Measurements from ENCODE around the gene UBE2D1.
A peak's percentile ranks its signal among the peaks of the same experiment; 100 is the strongest.

The UBE2D1 gene

GRCh38 chr10:58341422-58341821, 6.6 kb downstream of the UBE2D1 start:
- no peak for DNase-seq

GRCh38 chr10:58341947-58342346, 7.1 kb downstream of the UBE2D1 start:
- no peak for DNase-seq

GRCh38 chr10:58347967-58348366, 13.2 kb downstream of the UBE2D1 start:
- no peak for DNase-seq

GRCh38 chr10:58348571-58349033, 13.8 kb downstream of the UBE2D1 start:
- no peak for DNase-seq

GRCh38 chr10:58350023-58350422, 15.2 kb downstream of the UBE2D1 start:
- DNase-seq: no peak

GRCh38 chr10:58350619-58351323, 16.0 kb downstream of the UBE2D1 start:
- peak; percentile 19 to 60 (median 50) for DNase-seq

GRCh38 chr10:58351616-58352578, 17.1 kb downstream of the UBE2D1 start:
- no peak for DNase-seq

GRCh38 chr10:58352956-58353610, 18.3 kb downstream of the UBE2D1 start:
- DNase-seq: no peak

- no peak for DNase-seq
Measured at GRCh38 chr10:58356756-58357155, 21.9 kb downstream of the UBE2D1 start.

GRCh38 chr10:58358314-58358933, 23.6 kb downstream of the UBE2D1 start:
- DNase-seq: peak in 2 of 4 experiments; percentile 4 to 12

GRCh38 chr10:58358947-58359346, 24.1 kb downstream of the UBE2D1 start:
- no peak for DNase-seq

- DNase-seq: no peak
Measured at GRCh38 chr10:58359541-58359940, 24.7 kb downstream of the UBE2D1 start.

GRCh38 chr10:58360412-58361004, 25.7 kb downstream of the UBE2D1 start:
- peak in 2 of 4 experiments; percentile 4 to 16 for DNase-seq

GRCh38 chr10:58361353-58361752, 26.5 kb downstream of the UBE2D1 start:
- no peak for DNase-seq

- no peak for DNase-seq
Measured at GRCh38 chr10:58362027-58362789, 27.4 kb downstream of the UBE2D1 start.

- peak; percentile 30 to 86 (median 57) for DNase-seq
Measured at GRCh38 chr10:58367069-58367468, 32.3 kb downstream of the UBE2D1 start.

GRCh38 chr10:58371473-58371872, 36.7 kb downstream of the UBE2D1 start:
- no peak for DNase-seq

GRCh38 chr10:58372607-58373441, 38.0 kb downstream of the UBE2D1 start:
- no peak for DNase-seq

GRCh38 chr10:58373442-58373827, 38.6 kb downstream of the UBE2D1 start:
- no peak for DNase-seq

- no peak for DNase-seq
Measured at GRCh38 chr10:58382489-58382995, 47.7 kb downstream of the UBE2D1 start.

Measured in suppressor macrophage (primary cell).